GM10266 (cell line): ENCODE data around the gene FNDC3B.

Experiments
- DNase-seq: peaks from one replicate; pipeline ENCODE4 v3.0.0; 2012; ENCODE audit errors: extremely low spot score
- TF ChIP-seq, protein P1 (sequence below): IDR thresholded peaks from 2 replicates; pipeline ENCODE4 v1.5.1; 2012; ENCODE audit warnings: mild to moderate bottlenecking, low read depth; ENCODE audit not compliant: control insufficient read depth, insufficient read depth; ENCODE audit errors: missing control alignments

The FNDC3B gene

DNA sequence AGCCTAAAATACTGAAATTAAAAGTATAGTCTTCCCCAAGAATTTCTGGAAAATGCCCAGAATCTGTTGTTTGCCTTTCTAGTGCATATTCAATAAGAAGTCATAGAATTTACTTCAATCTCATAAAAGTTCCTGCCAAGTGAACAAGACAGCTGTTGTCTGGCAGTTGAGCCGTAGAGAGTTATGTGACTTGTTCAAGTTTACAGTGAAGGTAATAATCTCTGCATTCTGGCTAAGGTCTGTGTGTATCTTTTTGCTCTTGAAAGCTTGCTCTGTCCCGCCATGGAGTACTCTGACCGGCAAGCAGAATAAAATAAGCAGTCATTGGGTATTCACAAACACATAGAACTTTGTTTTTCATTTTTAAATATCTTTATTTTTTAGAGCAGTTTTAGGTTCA lies 331.0 kb downstream of the FNDC3B start:
- no peak for DNase-seq

DNA sequence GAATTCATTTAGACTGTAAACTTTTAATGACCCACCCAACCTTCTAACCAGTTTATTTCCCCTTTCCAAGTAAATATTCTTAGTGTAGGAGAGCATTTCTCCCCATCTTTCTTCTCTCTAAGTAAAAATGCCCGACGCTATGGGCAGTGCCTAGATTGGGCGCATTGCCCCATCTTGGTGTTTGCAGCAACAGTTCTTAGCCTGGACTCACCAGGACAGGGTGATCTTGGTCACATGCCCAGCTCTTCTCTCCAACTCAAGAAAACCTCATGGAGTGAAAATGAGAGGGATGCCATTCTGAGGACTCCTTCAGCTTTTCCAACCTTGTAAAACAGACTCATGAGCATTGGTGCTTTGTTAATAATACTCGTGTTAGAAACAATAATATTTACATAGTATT lies 332.2 kb downstream of the FNDC3B start:
- no peak for DNase-seq
- TF ChIP-seq, protein P1, sequence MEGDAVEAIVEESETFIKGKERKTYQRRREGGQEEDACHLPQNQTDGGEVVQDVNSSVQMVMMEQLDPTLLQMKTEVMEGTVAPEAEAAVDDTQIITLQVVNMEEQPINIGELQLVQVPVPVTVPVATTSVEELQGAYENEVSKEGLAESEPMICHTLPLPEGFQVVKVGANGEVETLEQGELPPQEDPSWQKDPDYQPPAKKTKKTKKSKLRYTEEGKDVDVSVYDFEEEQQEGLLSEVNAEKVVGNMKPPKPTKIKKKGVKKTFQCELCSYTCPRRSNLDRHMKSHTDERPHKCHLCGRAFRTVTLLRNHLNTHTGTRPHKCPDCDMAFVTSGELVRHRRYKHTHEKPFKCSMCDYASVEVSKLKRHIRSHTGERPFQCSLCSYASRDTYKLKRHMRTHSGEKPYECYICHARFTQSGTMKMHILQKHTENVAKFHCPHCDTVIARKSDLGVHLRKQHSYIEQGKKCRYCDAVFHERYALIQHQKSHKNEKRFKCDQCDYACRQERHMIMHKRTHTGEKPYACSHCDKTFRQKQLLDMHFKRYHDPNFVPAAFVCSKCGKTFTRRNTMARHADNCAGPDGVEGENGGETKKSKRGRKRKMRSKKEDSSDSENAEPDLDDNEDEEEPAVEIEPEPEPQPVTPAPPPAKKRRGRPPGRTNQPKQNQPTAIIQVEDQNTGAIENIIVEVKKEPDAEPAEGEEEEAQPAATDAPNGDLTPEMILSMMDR = no peak

More for the DNA sequence above, 331.0 kb downstream of the FNDC3B start:
- TF ChIP-seq, protein P1 = no peak

DNA sequence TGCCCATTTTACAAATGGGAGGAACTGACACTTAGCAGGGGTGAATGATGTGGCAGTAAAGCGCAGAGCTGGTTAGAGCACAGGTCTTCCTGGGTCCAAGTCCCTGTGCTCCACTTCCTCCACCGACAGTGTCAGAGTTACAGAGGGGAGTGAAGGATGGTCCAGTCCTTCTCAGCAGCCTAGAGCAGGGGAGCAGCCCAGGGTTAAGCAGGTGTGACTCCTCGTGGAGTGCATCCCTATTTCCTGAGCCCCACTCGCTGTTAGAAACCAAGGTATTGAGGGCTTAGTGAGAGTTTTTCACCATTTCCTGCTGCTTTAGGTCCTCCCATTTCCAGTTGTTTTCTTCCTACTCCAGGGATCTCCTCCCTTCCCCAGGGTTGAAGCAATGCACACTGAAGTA lies 333.5 kb downstream of the FNDC3B start:
- DNase-seq = no peak
- TF ChIP-seq, protein P1 = no peak

DNA sequence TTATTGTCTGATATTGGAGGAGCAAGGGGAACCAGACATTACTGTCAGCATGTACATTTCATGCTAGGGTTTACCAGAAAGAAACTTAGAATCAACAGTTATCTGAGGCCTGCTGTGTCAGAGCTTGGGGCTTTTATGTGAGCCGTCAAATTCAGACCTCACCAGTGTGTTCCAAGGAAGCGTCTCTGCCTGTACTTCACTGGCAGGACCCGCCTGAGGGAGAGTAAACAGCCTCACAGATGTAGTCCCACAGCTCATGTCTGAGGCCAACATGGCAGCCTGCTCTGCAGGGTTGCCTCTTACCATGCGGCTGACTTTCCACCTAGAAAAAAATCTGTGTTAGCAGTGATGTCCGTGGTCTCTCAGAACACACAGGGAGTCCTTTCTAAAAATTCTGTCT lies 334.5 kb downstream of the FNDC3B start:
- TF ChIP-seq, protein P1 = no peak
- no peak for DNase-seq

DNA sequence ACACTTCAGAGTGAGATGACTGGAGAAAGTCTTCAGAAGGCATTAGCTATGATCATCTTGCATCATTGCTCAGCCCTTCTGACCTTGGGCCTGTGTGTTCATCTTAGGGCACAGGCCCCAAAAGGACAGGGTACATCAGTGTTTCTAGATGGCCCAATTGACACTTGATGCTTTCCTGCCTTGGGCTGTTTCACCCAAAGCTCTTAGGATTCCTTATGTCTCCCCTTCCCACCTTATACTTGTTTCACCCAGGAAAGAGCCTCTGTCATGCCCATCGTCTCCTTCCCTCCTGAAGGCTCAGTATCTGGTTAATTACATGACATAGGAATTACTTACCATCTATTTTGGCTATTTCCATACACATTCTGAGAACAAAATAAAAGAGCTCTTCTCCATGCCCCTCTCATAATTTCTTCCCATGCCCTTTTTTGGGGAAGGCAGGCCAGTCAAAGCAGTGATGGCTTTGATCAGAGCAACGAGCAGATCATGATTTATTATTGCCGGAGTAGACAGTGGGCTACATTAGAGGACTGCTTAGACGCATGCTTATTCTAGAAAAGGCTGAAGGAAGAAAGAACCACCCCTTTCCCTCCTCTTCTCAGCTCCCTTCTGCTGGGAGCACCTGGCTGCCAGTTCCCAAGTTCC lies 335.9 kb downstream of the FNDC3B start:
- TF ChIP-seq, protein P1 = no peak
- no peak for DNase-seq

DNA sequence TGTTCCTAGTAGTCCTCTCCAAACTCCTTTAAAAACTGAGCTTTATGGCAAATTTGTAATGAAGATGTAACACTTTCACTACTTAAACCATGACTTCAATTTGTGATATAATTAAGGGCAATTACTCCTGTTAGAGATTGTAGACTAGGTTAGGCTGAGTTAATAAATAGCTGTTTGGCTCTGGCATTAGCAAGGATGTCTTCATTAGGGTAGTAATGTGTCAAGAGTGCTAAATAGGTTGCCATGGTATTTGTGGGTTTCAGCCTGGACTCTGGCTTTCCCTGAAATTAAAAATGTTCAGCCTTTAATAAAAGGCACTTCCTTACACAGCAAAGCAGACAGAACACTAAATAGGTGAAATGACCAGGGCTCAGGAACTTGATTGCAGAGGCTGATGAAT lies 337.0 kb downstream of the FNDC3B start:
- TF ChIP-seq, protein P1 = no peak
- DNase-seq = no peak

DNA sequence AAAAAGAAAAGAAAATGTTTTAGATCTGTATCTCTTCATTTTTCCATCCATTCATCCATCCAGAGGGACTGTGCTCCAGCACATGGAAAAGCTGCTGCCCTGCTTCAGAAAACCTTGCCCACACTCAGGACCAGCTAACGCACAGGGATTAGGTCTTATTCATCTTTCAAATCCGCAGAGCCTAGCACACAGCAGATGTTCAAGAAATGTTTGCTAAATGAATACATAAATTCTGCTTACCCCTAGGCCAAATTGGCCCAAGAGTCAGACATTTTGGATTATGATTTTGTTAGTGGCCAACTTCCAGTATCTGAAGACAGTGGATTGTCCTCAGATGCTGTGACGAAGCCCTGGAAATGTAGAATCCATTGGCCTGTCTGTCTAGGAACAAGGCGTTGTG lies 337.5 kb downstream of the FNDC3B start:
- DNase-seq = no peak

More for the DNA sequence above, 337.5 kb downstream of the FNDC3B start:
- TF ChIP-seq, protein P1 = no peak
